ENCODE measurements around the gene CSMD2.

CSMD2 gene

DNA sequence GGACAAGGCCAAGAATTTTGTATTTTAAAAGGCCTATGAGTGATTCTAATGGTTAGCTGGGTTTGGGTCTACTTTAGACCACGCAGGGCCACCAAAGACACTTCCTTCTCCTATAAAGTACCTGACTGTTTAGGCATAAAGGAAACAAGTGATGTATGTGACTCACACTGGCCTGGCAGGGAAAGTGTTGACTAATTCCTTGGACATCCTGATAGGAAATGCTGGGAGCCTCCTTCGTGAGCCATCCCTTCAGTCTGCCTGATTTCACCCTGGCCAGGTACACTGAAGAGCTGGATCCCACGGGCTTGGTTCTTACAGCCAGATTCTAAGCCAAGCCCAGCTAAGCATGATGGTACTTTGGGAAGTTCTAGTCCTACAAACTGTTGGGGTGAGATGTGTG is 401.6 kb downstream of the CSMD2 start:
- Mint-ChIP-seq H3K27me3 (peaks cover 44% of the 10 kb centered on the region), H3K36me3 (ENCODE audit: insufficient read depth) (no peaks in the 10 kb centered on the region), H3K27ac (ENCODE audit: low read depth) (no peak overlapping the region), H3K4me1 (no peaks in the 10 kb centered on the region), H3K9me3 (no peaks in the 10 kb centered on the region), H3K4me3 (no peak overlapping the region)
- no peak for ATAC-seq (replicated peaks; ENCODE audit: extremely low read depth, poor library complexity, severe bottlenecking)
- DNase-seq (ENCODE audit: low spot score in 2 of 2): no peak

DNA sequence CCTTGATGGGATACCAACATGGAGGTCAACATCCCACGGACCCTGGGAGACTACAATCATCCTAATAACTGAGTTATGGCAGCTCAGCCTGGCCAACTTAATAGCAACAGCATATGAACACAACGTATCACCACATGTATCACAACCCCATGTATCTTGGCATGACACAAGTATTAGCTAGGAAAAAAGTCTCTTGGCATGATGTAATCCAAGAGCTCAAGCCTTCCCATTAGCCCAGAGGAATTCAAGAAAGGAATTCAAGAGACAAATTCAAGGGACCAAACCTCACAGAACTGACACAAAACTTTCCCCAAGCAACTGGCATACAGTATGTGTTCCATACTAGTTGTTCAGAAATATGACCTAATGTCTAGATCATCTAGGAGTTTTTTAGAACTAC is 402.1 kb downstream of the CSMD2 start:
- DNase-seq (ENCODE audit: low spot score in 2 of 2) (no peak), ATAC-seq (replicated peaks; ENCODE audit: extremely low read depth, poor library complexity, severe bottlenecking) (no peak)
- H3K27me3 Mint-ChIP-seq: peaks cover 44% of the 10 kb centered on the region
- H3K4me1 Mint-ChIP-seq: no peaks in the 10 kb centered on the region
- H3K9me3 Mint-ChIP-seq: no peaks in the 10 kb centered on the region
- no peak overlapping the region for H3K4me3 Mint-ChIP-seq
- H3K27ac Mint-ChIP-seq (ENCODE audit: low read depth): no peak overlapping the region
- H3K36me3 Mint-ChIP-seq (ENCODE audit: insufficient read depth): no peaks in the 10 kb centered on the region

DNA sequence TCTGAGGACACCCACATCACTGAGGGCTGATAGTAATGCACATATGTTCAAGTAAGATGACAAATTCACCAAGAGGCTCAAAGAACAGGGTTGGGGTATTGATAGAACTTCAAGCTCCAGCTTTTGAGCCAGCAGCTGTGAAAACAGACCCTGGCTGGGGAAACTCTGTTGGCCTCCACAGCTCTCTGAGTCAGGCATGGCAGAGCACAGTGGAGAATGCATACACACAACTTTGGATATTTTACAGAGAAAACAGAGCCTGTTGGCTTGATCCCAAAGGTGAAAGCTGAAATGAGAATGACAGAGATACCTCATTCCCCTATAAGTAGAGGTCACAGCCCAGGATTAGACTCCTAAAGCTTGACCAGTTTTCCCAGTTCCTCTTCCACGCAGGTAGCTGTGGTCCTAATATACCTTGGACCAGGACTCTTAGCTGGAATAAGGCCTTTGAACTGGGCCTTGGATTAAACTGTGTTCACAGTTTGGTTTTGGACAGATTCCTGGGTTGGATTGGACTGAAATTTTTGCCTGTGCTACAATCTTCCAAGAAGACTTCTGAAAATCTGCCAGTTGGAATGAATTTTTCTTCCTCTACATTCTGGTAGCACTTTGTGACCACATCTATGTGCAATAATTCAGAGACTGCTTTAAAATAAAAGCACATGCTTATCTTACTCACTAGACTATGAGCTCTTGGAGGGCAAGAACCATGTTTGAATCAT is 402.8 kb downstream of the CSMD2 start:
- H3K27ac Mint-ChIP-seq (ENCODE audit: low read depth): no peak overlapping the region
- peaks cover 51% of the 10 kb centered on the region for H3K27me3 Mint-ChIP-seq
- DNase-seq (ENCODE audit: low spot score in 2 of 2) (no peak), ATAC-seq (replicated peaks; ENCODE audit: extremely low read depth, poor library complexity, severe bottlenecking) (no peak)
- no peak overlapping the region for H3K4me3 Mint-ChIP-seq
- no peaks in the 10 kb centered on the region for H3K4me1 Mint-ChIP-seq
- no peaks in the 10 kb centered on the region for H3K36me3 Mint-ChIP-seq (ENCODE audit: insufficient read depth)
- no peaks in the 10 kb centered on the region for H3K9me3 Mint-ChIP-seq

DNA sequence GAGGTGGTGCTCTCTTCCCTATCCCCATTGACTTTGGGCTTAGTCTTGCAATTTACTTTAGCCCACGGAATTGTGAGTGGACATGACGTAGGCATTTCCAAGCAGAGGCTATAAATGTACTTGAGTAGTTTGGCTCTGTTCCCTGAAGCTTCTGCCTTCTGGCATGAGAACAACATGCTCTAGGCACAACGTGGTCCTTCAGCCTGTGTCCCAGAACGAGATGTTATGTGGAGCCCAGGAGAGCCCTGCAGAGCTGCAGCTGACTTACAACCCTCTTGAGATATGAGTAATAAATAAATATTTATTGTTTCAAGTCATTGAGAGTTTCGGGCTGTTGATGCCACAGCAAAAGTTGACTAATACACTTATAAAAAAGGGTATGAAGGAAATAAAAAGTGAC is 406.3 kb downstream of the CSMD2 start:
- DNase-seq (ENCODE audit: low spot score in 2 of 2) (no peak), ATAC-seq (replicated peaks; ENCODE audit: extremely low read depth, poor library complexity, severe bottlenecking) (no peak)
- Mint-ChIP-seq H3K4me3 (no peak overlapping the region), H3K27me3 (peaks cover 49% of the 10 kb centered on the region), H3K27ac (ENCODE audit: low read depth) (no peak overlapping the region), H3K9me3 (peaks cover 5% of the 10 kb centered on the region), H3K4me1 (no peaks in the 10 kb centered on the region), H3K36me3 (ENCODE audit: insufficient read depth) (no peaks in the 10 kb centered on the region)

DNA sequence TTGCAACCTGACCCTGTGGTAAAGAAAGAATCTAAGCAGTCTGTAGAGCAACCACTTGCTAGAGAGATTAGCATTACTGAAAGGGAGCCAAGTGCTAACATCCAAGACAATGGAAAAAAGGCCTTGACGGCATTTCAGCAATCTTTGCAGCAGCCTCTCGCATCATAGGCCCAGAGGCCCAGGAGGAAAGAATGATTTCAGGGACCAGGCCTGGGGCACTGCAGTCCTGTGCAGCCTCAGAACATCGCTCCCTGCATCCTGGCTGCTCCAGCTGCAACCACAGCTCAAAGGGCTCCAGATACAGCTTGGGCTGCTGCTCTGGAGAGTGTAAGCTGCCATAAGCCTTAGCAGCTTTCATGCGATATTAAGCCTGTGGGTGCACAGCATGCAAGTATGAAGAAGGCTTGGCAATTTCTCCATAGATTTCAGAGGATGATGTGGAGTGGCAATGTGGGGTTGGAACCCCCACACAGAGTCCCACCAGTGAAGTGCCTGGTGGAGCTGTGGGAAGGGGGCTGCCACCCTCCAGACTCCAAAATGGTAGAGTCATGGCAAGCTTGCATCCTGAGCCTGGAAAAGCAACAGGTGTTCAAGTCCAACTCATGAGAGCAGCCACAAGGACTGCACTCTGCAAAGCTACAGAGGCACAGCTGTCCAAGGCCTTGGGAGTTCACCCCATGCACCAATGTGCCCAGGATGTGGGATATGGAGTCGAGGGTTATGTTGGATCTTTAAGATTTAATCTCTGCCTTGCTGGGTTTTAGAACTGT is 411.8 kb downstream of the CSMD2 start:
- ATAC-seq (replicated peaks; ENCODE audit: extremely low read depth, poor library complexity, severe bottlenecking) (no peak), DNase-seq (ENCODE audit: low spot score in 2 of 2) (no peak)
- Mint-ChIP-seq H3K4me3 (no peak overlapping the region), H3K9me3 (peaks cover 5% of the 10 kb centered on the region), H3K27ac (ENCODE audit: low read depth) (no peak overlapping the region), H3K36me3 (ENCODE audit: insufficient read depth) (peaks cover 2% of the 10 kb centered on the region), H3K27me3 (peaks cover 23% of the 10 kb centered on the region), H3K4me1 (no peaks in the 10 kb centered on the region)

DNA sequence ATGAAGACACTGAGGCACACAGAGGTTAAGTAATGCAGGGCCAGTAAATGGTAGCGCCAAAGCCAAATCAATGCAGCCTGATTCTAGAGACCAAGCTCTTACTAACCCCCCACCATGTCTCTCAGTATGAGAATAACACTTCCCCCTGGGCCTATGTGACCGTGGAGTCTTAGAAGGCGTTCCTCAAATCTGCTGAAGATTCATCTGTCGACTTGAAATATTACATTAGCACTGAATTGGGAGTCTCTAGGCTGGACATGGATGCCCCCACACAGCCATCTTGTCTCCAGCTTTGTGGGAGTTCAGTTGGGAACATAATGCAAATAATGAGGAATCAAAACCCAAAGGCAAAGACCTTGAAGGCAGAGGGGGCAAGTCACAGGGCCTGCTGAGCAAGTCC is 419.1 kb downstream of the CSMD2 start:
- H3K27ac Mint-ChIP-seq (ENCODE audit: low read depth): no peak overlapping the region
- peaks cover 45% of the 10 kb centered on the region for H3K27me3 Mint-ChIP-seq
- H3K4me1 Mint-ChIP-seq: no peaks in the 10 kb centered on the region
- no peaks in the 10 kb centered on the region for H3K9me3 Mint-ChIP-seq
- no peaks in the 10 kb centered on the region for H3K36me3 Mint-ChIP-seq (ENCODE audit: insufficient read depth)
- H3K4me3 Mint-ChIP-seq: no peak overlapping the region
- DNase-seq (ENCODE audit: low spot score in 2 of 2) (no peak), ATAC-seq (replicated peaks; ENCODE audit: extremely low read depth, poor library complexity, severe bottlenecking) (no peak)

DNA sequence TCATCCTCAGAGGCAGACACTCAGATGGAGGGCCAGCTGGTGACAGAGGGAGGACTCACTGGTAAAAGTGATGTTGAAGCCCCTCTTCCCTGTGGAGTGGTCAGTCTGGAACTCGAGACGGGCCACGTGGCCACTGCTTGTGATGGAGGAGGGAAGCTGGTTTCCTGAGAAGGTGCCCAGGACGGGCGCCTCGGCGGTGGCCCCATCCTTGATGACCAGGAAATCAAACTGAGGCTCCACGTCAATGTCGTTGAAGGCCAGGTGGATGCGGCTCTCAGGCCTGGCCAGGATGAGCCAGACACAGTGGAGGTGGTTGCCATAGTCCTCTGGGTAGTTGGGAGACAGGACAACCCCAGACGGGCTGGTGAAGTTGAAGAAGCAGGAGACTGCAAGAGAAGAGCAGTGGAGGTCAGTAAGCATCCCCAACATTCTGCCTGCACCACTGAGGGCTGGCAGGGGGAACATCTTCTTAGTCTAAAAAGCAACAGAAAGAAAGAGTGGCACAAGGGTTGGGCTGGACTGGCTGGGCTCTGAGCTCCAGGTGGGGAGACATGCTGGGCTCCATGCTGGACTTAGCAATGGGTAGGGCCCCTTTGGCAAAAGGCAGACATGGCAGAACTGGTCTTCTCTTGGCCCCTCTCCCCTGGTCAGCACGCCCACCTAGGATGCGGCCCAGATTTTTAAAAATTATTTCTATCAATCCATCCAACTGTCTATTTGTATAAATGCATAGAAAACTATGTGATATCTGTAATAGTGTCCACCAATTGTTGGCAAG is 421.6 kb downstream of the CSMD2 start:
- Mint-ChIP-seq H3K9me3 (no peaks in the 10 kb centered on the region), H3K27ac (ENCODE audit: low read depth) (no peak overlapping the region), H3K36me3 (ENCODE audit: insufficient read depth) (no peaks in the 10 kb centered on the region), H3K27me3 (peaks cover 48% of the 10 kb centered on the region), H3K4me1 (no peaks in the 10 kb centered on the region), H3K4me3 (no peak overlapping the region)
- ATAC-seq (replicated peaks; ENCODE audit: extremely low read depth, poor library complexity, severe bottlenecking) (no peak), DNase-seq (ENCODE audit: low spot score in 2 of 2) (no peak)

DNA sequence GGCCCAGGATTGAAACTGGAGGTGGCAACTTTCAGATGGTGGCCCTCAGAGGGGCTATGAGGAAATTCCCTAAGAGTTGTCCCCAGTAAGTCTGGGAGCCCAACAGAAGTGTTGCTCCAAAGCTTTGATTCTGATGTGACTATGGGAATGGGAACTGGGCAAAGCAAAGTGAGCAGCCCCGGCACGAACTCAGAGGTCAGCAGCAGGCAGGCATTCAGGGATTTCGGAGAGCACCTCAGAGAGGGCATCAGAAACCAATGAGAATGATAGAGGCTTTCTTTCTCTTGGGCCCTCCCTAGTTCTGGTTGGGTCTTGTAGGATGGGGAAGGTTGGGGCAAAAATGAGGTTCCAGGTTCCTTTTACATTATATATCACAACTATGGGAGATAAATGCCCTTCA is 422.4 kb downstream of the CSMD2 start:
- H3K4me3 Mint-ChIP-seq: no peak overlapping the region
- no peaks in the 10 kb centered on the region for H3K36me3 Mint-ChIP-seq (ENCODE audit: insufficient read depth)
- H3K27me3 Mint-ChIP-seq: peaks cover 48% of the 10 kb centered on the region
- H3K4me1 Mint-ChIP-seq: no peaks in the 10 kb centered on the region
- no peaks in the 10 kb centered on the region for H3K9me3 Mint-ChIP-seq
- no peak overlapping the region for H3K27ac Mint-ChIP-seq (ENCODE audit: low read depth)
- ATAC-seq (replicated peaks; ENCODE audit: extremely low read depth, poor library complexity, severe bottlenecking) (no peak), DNase-seq (ENCODE audit: low spot score in 2 of 2) (no peak)

DNA sequence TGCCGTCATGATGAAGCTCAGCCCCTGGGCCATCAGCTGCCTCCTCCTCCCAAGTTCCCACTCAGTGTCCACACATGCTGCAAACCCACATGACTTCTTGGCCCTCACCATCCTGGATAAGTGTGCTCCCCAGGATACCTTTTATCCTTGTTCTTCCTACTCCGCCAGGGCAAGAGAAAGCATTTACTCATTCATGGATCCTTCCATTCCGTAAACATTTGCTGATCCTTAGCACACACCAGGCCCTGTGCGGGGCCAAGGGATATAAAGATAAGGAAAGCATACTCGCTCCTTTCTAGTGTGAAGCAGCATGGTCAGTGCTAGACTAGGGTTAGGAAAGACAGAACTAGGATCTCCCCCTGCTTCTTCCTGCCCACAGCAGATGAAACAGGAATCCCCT is 423.3 kb downstream of the CSMD2 start:
- Mint-ChIP-seq H3K4me3 (no peak overlapping the region), H3K27ac (ENCODE audit: low read depth) (no peak overlapping the region), H3K27me3 (peaks cover 53% of the 10 kb centered on the region), H3K4me1 (no peaks in the 10 kb centered on the region), H3K9me3 (no peaks in the 10 kb centered on the region), H3K36me3 (ENCODE audit: insufficient read depth) (no peaks in the 10 kb centered on the region)
- DNase-seq (ENCODE audit: low spot score in 2 of 2) (no peak), ATAC-seq (replicated peaks; ENCODE audit: extremely low read depth, poor library complexity, severe bottlenecking) (no peak)

DNA sequence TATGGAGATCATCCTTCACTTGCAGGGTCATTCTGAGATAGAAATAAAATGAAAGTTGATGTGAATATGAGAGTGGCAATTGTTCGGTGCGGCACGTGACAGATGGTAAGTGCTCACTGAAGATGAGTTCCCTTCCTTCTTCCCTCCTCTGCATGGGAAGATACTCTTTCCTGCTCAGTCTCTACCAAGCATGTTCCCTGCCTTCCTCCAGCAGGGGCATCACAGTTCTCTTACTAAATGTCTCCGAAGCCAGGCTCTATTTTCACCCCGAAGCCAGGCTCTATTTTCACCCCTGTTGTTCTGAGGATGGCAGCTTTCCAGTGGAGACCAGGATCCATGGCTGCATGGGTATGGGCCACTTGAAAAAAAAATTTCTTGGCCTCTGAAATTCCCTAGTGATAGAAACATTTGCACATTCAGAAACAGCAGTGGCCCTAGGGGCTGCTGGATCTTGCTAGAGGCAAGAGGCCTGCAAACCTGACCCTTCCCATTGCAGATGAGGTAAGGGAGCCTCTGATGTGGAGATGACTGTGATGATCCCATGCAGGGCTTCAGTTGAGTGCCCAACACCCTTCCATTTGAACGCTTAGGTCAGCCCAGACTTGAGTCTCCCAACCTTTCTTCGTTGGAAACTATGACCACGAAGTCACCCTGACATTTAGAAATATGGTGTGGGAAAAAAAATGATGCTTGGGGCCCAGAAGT is 424.8 kb downstream of the CSMD2 start:
- no peak for DNase-seq (ENCODE audit: low spot score in 2 of 2)
- no peak for ATAC-seq (replicated peaks; ENCODE audit: extremely low read depth, poor library complexity, severe bottlenecking)
- H3K36me3 Mint-ChIP-seq (ENCODE audit: insufficient read depth): no peaks in the 10 kb centered on the region
- H3K4me1 Mint-ChIP-seq: no peaks in the 10 kb centered on the region
- peaks cover 58% of the 10 kb centered on the region for H3K27me3 Mint-ChIP-seq
- H3K9me3 Mint-ChIP-seq: no peaks in the 10 kb centered on the region
- H3K27ac Mint-ChIP-seq (ENCODE audit: low read depth): no peak overlapping the region
- no peak overlapping the region for H3K4me3 Mint-ChIP-seq

DNA sequence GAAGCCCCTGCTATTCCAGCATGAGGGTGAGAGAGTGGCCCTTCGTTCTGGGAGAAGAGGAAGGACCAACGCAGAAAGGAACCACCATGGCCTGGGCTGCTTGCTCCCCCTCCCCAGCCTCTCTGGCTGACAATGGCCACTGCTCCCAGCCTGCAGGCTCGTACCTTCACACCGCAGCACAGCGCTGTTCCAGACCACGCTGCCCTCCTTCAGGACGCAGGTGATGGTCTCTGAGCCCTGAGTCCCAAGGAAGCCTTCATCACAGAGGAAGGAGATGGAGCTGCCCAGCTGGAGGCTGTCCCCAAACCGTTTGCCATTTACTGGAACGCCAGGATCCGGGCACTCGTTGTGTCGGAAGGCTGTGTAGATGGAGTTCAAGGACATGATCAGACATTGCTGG is 426.1 kb downstream of the CSMD2 start:
- DNase-seq (ENCODE audit: low spot score in 2 of 2) (no peak), ATAC-seq (replicated peaks; ENCODE audit: extremely low read depth, poor library complexity, severe bottlenecking) (no peak)
- Mint-ChIP-seq H3K4me1 (no peaks in the 10 kb centered on the region), H3K36me3 (ENCODE audit: insufficient read depth) (no peaks in the 10 kb centered on the region), H3K27me3 (peaks cover 66% of the 10 kb centered on the region), H3K4me3 (no peak overlapping the region), H3K27ac (ENCODE audit: low read depth) (no peak overlapping the region), H3K9me3 (no peaks in the 10 kb centered on the region)

DNA sequence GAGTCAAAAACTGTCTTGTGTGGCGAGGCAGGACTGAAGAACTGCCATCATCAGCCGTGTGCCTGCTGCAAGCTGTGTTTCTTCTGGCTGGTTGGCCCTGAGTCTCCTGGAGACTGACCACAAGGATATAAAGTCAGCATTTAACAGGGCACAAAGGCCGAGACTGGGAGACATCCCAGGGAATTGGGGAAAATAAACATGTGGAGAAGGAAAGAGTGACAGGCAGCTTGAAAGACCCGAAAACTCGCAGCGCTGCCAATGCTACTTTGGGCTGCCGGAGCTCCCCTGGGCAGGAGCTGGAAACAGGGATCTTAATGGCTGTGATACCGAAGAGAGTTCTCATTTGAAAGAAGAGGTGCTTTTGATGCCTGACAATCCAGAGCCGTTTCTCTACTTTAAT is 426.5 kb downstream of the CSMD2 start:
- no peak for DNase-seq (ENCODE audit: low spot score in 2 of 2)
- H3K4me3 Mint-ChIP-seq: no peak overlapping the region
- ATAC-seq (replicated peaks; ENCODE audit: extremely low read depth, poor library complexity, severe bottlenecking): no peak
- no peaks in the 10 kb centered on the region for H3K4me1 Mint-ChIP-seq
- H3K27me3 Mint-ChIP-seq: peaks cover 66% of the 10 kb centered on the region
- H3K27ac Mint-ChIP-seq (ENCODE audit: low read depth): no peak overlapping the region
- no peaks in the 10 kb centered on the region for H3K36me3 Mint-ChIP-seq (ENCODE audit: insufficient read depth)
- H3K9me3 Mint-ChIP-seq: no peaks in the 10 kb centered on the region
